Activated naive CD8-positive, alpha-beta T cell treated with anti-CD3 and anti-CD28 coated beads, Interleukin-2, amount 50 U/mL, for 24 hours (primary cell): Measurements from ENCODE around the gene ITPR3.
A peak's percentile ranks its signal among the peaks of the same experiment; 100 is the strongest.

ENCODE experiments used
- ATAC-seq: fragments of 150-1000 bp; cut with Tn5 transposase; one replicate; pipeline ENCODE4 v1.10.0; 2021
- DNase-seq: peaks from one replicate; pipeline ENCODE4 v3.0.0; 2021
- H3K27ac Mint-ChIP-seq: one replicate; pipeline ENCODE4 v1.8.0; 2021; ENCODE audit warnings: mild to moderate bottlenecking, mixed read lengths
- H3K27me3 Mint-ChIP-seq: one replicate; pipeline ENCODE4 v1.8.0; 2021; ENCODE audit warnings: mixed read lengths
- H3K36me3 Mint-ChIP-seq: one replicate; pipeline ENCODE4 v1.8.0; 2021; ENCODE audit warnings: low read depth, mixed read lengths
- H3K4me1 Mint-ChIP-seq: one replicate; pipeline ENCODE4 v1.8.0; 2021; ENCODE audit warnings: mixed read lengths
- H3K4me3 Mint-ChIP-seq: one replicate; pipeline ENCODE4 v1.8.0; 2021; ENCODE audit warnings: mild to moderate bottlenecking, moderate library complexity, mixed read lengths
- H3K9me3 Mint-ChIP-seq: one replicate; pipeline ENCODE4 v1.8.0; 2021; ENCODE audit warnings: mixed read lengths

Gene ITPR3

DNA sequence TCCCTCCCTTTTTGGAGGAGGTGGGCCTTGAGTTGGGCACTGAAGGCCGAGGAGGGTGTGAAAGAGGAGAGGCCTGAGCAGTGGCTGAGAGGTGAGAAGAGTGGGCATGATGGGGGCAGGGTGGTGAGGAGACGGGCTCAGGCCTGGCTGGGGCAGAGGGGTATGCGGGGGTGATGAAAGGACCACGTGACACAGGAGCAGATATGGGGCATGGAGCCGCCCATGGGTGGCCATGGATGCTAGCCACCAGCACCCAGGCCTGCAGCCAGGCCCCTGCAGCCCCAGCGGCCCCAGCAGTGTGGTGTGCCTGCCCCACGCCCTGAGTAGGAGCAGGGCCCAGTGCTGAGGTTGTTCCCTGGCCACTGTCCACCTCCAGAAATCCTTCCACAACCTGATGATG lies 63.9 kb downstream of the ITPR3 start:
- Mint-ChIP-seq H3K4me1 (peaks cover 13% of the 10 kb centered on the region), H3K27me3 (no peaks in the 10 kb centered on the region), H3K9me3 (no peaks in the 10 kb centered on the region), H3K27ac (peak overlapping the region; percentile 49), H3K36me3 (peaks cover 31% of the 10 kb centered on the region), H3K4me3 (no peak overlapping the region)
- no peak for DNase-seq
- ATAC-seq, result no peak

DNA sequence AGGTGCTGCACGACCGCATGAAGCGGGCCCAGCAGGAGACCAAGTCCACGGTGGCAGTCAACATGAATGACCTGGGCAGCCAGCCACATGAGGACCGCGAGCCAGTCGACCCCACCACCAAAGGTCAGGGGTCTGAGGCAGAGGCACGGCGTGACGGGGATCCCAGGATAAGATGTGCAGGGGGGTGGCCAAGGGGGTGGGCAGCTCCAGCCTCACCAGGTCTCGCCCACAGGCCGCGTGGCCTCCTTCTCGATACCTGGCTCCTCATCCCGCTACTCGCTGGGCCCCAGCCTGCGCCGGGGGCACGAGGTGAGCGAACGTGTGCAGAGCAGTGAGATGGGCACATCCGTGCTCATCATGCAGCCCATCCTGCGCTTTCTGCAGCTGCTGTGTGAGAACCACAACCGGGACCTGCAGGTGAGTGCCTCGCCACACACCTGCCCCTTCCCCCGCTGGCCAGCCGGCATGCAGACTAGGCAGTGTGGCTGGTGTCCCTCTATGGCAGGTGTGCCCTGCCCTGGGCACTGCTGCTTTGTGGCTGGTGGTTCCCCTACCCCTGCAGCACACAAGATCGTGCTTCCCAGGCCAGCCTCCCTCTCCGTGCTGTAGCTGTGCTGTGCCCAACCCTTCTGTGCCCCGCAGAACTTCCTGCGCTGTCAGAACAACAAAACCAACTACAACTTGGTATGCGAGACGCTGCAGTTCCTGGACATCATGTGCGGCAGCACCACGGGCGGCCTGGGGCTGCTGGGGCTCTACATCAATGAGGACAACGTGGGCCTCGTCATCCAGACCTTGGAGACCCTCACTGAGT lies 64.5 kb downstream of the ITPR3 start:
- Mint-ChIP-seq H3K27me3 (no peaks in the 10 kb centered on the region), H3K4me1 (peaks cover 13% of the 10 kb centered on the region), H3K36me3 (peaks cover 29% of the 10 kb centered on the region), H3K4me3 (no peak overlapping the region), H3K9me3 (no peaks in the 10 kb centered on the region), H3K27ac (peak overlapping the region; percentile 49)
- no peak for ATAC-seq
- no peak for DNase-seq

DNA sequence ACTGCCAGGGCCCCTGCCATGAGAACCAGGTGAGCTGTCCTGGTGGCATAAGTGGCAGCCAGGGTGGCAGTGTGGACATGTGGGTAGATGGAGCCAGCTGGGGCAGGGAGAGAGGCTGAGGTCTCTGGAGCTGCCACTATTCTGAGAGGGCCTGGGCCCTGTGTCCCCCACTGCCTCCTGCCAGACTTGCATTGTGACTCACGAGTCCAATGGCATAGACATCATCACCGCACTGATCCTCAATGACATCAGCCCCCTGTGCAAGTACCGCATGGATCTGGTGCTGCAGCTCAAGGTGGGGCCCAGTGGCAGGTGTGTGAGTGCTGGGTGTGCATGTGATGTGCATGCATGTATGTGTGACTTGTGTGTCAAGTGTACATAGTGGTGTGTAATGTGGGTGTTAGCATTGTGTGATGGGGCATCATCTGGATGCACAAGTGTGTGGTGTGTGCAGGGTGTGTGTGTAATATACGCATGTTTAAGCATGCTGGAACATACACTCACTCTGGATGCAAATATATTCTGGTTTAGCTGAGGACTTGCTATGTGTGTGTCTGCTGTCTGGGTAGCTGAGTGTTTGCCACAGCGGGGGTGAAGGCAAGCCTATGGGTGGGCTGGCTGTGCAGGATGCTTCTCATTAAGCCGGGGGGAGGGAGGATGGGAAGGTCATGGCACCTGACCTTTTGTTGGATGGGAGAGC lies 65.3 kb downstream of the ITPR3 start:
- no peaks in the 10 kb centered on the region for H3K27me3 Mint-ChIP-seq
- H3K27ac Mint-ChIP-seq, result peak overlapping the region; percentile 48
- H3K9me3 Mint-ChIP-seq, result no peaks in the 10 kb centered on the region
- no peak for ATAC-seq
- no peak for DNase-seq
- no peak overlapping the region for H3K4me3 Mint-ChIP-seq
- peaks cover 30% of the 10 kb centered on the region for H3K36me3 Mint-ChIP-seq
- peaks cover 17% of the 10 kb centered on the region for H3K4me1 Mint-ChIP-seq

DNA sequence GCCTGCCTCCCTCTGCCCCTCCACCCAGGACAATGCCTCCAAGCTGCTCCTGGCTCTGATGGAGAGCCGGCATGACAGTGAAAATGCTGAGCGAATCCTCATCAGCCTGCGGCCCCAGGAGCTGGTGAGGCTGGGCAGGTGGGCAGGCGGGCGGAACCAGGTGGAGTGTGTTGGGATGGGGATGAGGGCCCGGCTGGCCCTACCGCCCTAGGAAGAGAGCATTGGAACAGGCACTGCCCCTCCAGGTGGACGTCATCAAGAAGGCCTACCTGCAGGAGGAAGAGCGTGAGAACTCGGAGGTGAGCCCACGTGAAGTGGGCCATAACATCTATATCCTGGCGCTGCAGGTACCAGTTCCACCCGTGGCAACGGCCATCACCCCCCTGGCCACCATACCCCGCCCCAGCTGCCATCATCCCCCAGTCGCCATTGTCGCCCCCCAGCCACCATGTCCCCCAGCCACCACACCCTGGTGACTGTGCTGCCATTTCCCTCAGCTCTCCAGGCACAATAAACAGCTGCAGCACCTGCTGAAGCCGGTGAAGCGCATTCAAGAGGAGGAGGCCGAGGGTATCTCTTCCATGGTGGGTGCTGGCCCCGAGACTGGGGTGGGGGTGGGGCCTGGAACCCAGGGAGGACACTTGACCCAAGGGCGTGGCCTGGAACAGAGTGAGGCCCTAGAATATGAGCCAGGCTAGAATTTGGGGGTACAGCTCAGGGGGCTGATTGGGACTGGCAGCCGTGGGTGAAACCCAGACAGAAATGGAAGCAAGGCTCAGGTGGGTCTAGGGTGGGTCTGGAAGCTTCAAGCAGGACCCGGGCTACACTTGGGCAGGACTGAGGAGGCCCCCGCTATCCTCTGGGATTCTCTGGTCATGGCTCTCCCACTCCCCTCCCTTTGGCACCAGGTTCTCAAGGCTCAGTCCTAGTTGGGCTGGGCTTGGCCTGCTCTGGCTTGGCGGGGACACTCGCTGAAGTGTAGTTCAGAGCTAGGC lies 66.2 kb downstream of the ITPR3 start:
- no peaks in the 10 kb centered on the region for H3K9me3 Mint-ChIP-seq
- H3K4me1 Mint-ChIP-seq, result peaks cover 26% of the 10 kb centered on the region
- no peaks in the 10 kb centered on the region for H3K27me3 Mint-ChIP-seq
- DNase-seq, result no peak
- ATAC-seq, result no peak
- no peak overlapping the region for H3K27ac Mint-ChIP-seq
- H3K4me3 Mint-ChIP-seq, result no peak overlapping the region
- H3K36me3 Mint-ChIP-seq, result peaks cover 35% of the 10 kb centered on the region

DNA sequence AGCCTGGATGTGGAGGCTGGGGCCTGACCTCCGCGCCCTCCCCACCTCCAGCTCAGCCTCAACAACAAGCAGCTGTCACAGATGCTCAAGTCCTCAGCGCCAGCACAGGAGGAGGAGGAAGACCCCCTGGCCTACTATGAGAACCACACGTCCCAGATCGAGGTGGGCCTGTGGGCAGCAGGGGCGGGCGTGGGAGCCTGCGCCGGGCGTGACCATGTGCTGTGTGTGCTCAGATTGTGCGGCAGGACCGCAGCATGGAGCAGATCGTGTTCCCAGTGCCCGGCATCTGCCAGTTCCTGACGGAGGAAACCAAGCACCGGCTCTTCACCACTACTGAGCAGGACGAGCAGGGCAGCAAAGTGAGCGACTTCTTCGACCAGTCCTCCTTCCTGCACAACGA lies 66.9 kb downstream of the ITPR3 start:
- Mint-ChIP-seq H3K36me3 (peaks cover 40% of the 10 kb centered on the region), H3K27ac (no peak overlapping the region), H3K9me3 (no peaks in the 10 kb centered on the region), H3K4me1 (peaks cover 28% of the 10 kb centered on the region), H3K27me3 (no peaks in the 10 kb centered on the region), H3K4me3 (no peak overlapping the region)
- no peak for DNase-seq
- ATAC-seq, result no peak

DNA sequence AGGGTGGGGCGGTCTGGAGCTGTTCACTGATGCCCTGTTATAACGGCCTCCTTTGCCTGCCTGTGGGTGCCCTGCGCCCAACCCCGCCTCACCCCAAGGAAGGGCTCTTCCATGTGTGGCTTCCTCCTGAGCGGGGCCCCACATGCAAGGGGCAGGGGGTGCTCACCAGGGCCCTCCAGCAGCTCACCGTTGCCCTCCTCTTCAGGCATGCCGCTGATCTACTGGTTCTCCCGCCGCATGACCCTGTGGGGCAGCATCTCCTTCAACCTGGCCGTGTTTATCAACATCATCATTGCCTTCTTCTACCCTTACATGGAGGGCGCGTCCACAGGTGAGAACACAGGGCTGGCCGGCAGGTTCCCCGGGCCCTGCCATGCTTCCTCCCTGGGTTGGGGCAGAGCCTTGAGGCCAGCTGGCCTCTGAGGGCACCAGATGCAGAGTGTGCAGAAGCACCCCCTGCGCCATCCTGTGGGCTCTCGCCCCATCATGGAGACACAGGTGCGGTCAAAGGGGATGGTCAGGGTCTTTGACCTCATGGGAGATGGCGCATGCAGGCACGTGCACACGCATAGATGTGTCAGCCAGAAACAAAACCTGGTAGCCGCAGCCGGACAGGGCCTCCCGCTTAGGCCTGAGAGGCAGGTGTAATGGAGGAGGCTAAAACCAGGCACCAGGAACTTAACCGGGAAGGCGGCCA lies 67.5 kb downstream of the ITPR3 start:
- no peak for DNase-seq
- no peak overlapping the region for H3K4me3 Mint-ChIP-seq
- H3K4me1 Mint-ChIP-seq, result peaks cover 28% of the 10 kb centered on the region
- H3K36me3 Mint-ChIP-seq, result peaks cover 43% of the 10 kb centered on the region
- no peak for ATAC-seq
- H3K9me3 Mint-ChIP-seq, result no peaks in the 10 kb centered on the region
- H3K27ac Mint-ChIP-seq, result no peak overlapping the region
- H3K27me3 Mint-ChIP-seq, result no peaks in the 10 kb centered on the region

DNA sequence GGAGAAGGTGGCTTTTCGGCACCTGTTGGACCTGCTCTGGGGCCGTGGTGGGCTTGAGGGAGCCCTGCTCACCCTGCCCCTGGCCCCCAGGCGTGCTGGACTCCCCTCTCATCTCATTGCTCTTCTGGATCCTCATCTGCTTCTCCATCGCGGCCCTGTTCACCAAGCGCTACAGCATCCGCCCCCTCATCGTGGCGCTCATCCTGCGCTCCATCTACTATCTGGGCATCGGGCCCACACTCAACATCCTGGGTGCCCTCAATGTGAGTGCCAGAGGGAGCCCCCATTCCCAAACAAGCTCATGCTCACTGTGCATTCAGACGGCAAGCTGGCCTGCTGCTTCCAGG lies 68.0 kb downstream of the ITPR3 start:
- H3K4me3 Mint-ChIP-seq, result no peak overlapping the region
- peaks cover 43% of the 10 kb centered on the region for H3K36me3 Mint-ChIP-seq
- H3K9me3 Mint-ChIP-seq, result no peaks in the 10 kb centered on the region
- DNase-seq (no peak), ATAC-seq (no peak)
- peak overlapping the region; percentile 2 for H3K27ac Mint-ChIP-seq
- no peaks in the 10 kb centered on the region for H3K27me3 Mint-ChIP-seq
- H3K4me1 Mint-ChIP-seq, result peaks cover 32% of the 10 kb centered on the region

DNA sequence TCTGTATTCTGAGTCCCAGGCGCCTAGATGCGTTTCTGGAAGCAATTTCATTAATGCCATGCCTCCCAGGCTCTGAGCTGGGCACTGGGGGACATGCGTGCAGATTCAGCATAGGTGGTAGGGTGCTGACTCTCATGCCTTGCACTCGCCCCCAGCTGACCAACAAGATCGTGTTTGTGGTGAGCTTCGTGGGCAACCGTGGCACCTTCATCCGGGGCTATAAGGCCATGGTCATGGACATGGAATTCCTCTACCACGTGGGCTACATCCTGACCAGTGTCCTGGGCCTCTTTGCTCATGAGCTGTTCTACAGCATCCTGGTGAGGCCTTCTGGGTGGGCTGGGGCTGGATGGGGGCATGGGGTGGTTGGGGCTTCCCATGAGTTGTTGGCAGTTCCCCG lies 68.8 kb downstream of the ITPR3 start:
- H3K4me3 Mint-ChIP-seq, result no peak overlapping the region
- H3K27me3 Mint-ChIP-seq, result no peaks in the 10 kb centered on the region
- H3K9me3 Mint-ChIP-seq, result no peaks in the 10 kb centered on the region
- H3K36me3 Mint-ChIP-seq, result peaks cover 44% of the 10 kb centered on the region
- H3K27ac Mint-ChIP-seq, result no peak overlapping the region
- ATAC-seq (no peak), DNase-seq (no peak)
- peaks cover 39% of the 10 kb centered on the region for H3K4me1 Mint-ChIP-seq

DNA sequence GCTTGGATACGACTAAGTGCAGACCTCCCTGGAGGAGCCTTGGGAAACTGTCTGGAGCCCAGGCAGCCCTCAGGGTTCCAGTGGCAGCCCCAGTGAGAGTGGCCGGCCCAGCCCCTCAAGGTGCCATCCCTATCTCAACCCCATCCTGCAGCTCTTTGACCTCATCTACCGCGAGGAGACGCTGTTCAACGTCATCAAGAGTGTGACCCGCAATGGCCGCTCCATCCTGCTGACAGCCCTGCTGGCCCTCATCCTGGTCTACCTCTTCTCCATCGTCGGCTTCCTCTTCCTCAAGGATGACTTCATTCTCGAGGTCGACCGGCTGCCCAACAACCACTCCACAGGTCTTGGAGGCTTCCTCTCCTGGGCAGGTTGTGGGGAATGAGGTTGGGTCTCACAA lies 69.6 kb downstream of the ITPR3 start:
- Mint-ChIP-seq H3K27ac (no peak overlapping the region), H3K36me3 (peaks cover 43% of the 10 kb centered on the region), H3K9me3 (no peaks in the 10 kb centered on the region), H3K27me3 (no peaks in the 10 kb centered on the region), H3K4me1 (peaks cover 48% of the 10 kb centered on the region), H3K4me3 (no peak overlapping the region)
- DNase-seq, result no peak
- ATAC-seq, result no peak

DNA sequence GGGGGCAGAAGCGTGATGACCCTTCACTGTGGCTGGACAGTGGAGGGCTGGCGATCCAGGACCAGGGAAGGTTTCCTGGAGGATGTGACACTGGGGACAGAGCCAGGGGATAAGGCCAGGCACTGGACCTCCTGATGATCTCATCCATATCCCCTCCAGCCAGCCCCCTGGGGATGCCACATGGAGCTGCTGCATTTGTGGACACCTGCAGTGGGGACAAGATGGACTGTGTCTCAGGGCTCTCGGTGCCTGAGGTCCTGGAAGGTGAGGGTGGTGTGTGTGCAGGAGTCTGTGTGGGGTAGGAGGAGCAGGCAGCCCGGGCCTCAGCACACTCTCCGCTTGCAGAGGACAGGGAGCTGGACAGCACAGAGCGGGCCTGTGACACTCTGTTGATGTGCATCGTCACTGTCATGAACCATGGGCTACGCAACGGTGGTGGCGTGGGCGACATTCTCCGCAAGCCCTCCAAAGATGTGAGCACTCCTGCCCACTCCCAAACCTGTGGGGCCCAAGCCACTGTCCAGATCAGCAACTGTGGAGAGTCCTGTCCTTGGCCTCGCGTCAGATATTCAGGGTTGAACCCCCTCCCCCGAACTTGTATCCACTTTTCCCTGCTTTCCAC lies 70.4 kb downstream of the ITPR3 start:
- no peaks in the 10 kb centered on the region for H3K9me3 Mint-ChIP-seq
- peaks cover 44% of the 10 kb centered on the region for H3K36me3 Mint-ChIP-seq
- no peak overlapping the region for H3K27ac Mint-ChIP-seq
- no peak for DNase-seq
- no peaks in the 10 kb centered on the region for H3K27me3 Mint-ChIP-seq
- no peak overlapping the region for H3K4me3 Mint-ChIP-seq
- no peak for ATAC-seq
- H3K4me1 Mint-ChIP-seq, result peaks cover 56% of the 10 kb centered on the region

DNA sequence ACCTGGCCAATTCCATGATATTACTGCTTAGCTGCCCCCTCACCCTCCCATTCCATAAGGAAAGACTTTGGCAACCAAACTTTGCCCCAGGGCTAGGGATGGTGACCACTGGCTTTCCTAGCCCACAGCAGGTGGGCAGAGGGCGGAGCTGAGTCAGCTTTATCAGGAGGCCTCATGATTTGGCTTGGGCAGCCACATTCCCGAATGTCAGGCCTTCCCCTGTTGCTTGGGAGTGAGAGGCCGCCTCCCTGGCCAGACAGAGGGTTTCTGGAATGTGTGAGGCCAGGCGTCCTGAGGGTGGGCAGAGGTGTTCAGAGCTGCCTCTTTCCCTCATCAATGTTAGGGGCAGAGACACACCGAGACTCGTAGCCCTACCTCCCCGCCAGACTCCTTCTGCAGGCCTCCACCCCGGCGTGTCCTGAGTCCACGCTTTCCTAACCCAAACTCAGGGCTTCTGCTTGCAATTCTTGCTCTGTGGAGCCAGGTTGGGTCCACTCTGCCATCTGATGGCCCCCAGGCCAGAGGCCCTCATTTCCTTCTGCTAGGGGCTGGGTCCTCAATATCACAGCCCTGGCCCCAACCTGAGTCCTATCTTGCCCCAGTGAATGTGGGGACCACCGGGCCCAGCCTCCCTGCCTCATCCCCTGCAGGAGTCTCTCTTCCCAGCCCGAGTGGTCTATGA lies 71.1 kb downstream of the ITPR3 start:
- no peaks in the 10 kb centered on the region for H3K27me3 Mint-ChIP-seq
- peaks cover 63% of the 10 kb centered on the region for H3K4me1 Mint-ChIP-seq
- H3K4me3 Mint-ChIP-seq, result peak overlapping the region; percentile 27
- H3K9me3 Mint-ChIP-seq, result no peaks in the 10 kb centered on the region
- DNase-seq, result no peak
- peaks cover 43% of the 10 kb centered on the region for H3K36me3 Mint-ChIP-seq
- peak overlapping the region; percentile 82 for H3K27ac Mint-ChIP-seq
- ATAC-seq, result no peak

DNA sequence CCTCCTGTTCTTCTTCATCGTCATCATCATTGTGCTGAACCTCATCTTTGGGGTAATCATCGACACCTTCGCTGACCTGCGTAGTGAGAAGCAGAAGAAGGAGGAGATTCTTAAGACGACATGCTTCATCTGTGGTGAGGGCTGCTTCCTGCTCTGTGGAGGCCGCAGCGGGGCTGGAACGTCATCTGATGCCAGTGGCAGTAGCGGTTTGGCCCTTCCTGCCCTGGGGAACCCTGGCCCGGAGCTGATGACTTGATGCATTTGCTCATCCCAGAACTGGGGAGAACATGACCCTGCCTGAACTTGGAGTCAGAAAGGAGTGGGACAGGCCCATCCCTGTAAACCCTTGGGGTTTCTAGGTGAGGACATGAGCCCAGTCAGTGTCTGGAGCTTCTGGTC lies 71.6 kb downstream of the ITPR3 start:
- Mint-ChIP-seq H3K36me3 (peaks cover 47% of the 10 kb centered on the region), H3K27ac (peak overlapping the region; percentile 82), H3K9me3 (no peaks in the 10 kb centered on the region), H3K4me3 (peak overlapping the region; percentile 27), H3K4me1 (peaks cover 68% of the 10 kb centered on the region), H3K27me3 (no peaks in the 10 kb centered on the region)
- ATAC-seq (peak; percentile 67), DNase-seq (peak; percentile 67)
